IPS-15b (cell line): ENCODE results near the gene GRM7.

Experiments
- H3K27me3 ChIP-seq: one replicate; pipeline ENCODE4 v1.6.1; 2013; ENCODE audit warnings: low read length; ENCODE audit not compliant: control insufficient read depth, insufficient read depth
- H3K36me3 ChIP-seq: one replicate; pipeline ENCODE4 v1.6.1; 2013; ENCODE audit warnings: low read length; ENCODE audit not compliant: control insufficient read depth, insufficient read depth
- H3K4me1 ChIP-seq: one replicate; pipeline ENCODE4 v1.6.1; 2013; ENCODE audit warnings: mild to moderate bottlenecking, low read length; ENCODE audit not compliant: control insufficient read depth, insufficient read depth
- H3K4me3 ChIP-seq: one replicate; pipeline ENCODE4 v1.5.1; 2013; ENCODE audit warnings: low read depth, low read length
- H3K9ac ChIP-seq: one replicate; pipeline ENCODE4 v1.6.1; 2013; ENCODE audit warnings: low read depth, mild to moderate bottlenecking, low read length
- H3K9me3 ChIP-seq: one replicate; pipeline ENCODE4 v1.6.1; 2013; ENCODE audit warnings: mild to moderate bottlenecking, low read length; ENCODE audit not compliant: control insufficient read depth, insufficient read depth

The GRM7 gene

DNA sequence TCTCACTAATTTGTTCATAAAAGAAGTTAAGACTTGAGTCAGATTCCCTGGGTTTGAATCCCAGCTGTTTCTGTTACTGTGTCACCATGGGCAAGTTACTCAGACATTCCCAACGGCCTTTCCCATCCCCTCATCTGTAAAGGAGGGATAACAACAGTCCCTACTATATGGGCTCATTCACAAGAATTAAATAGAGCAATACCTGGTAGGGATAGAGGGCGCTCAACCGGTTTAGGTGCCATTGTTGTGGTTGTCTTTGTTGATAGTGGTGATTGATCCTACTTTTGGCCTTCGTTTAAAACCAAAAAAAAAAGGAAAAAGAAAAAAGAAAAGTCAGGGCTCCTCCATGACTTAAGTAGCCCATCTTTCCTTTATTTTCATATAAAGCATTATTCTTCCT is 563.1 kb downstream of the GRM7 start:
- Histone ChIP-seq H3K9me3 (no peaks in the 10 kb centered on the region), H3K9ac (no peak overlapping the region), H3K36me3 (no peaks in the 10 kb centered on the region)

GRCh38 chr3:7428206-7428718 is 567.3 kb downstream of the GRM7 start:
- Histone ChIP-seq H3K27me3 (no peaks in the 10 kb centered on the region), H3K36me3 (no peaks in the 10 kb centered on the region), H3K9ac (no peak overlapping the region), H3K9me3 (no peaks in the 10 kb centered on the region), H3K4me1 (no peaks in the 10 kb centered on the region), H3K4me3 (no peak overlapping the region)

More for the DNA sequence above, 563.1 kb downstream of the GRM7 start:
- Histone ChIP-seq H3K4me1 (no peaks in the 10 kb centered on the region), H3K4me3 (no peak overlapping the region), H3K27me3 (no peaks in the 10 kb centered on the region)

GRCh38 chr3:7432610-7433009 is 571.7 kb downstream of the GRM7 start:
- no peaks in the 10 kb centered on the region for H3K27me3 ChIP-seq
- H3K4me3 ChIP-seq, result no peak overlapping the region
- no peak overlapping the region for H3K9ac ChIP-seq
- no peaks in the 10 kb centered on the region for H3K36me3 ChIP-seq
- H3K4me1 ChIP-seq, result no peaks in the 10 kb centered on the region
- no peaks in the 10 kb centered on the region for H3K9me3 ChIP-seq

- no peaks in the 10 kb centered on the region for H3K27me3 ChIP-seq
- H3K9ac ChIP-seq, result no peak overlapping the region
- no peaks in the 10 kb centered on the region for H3K9me3 ChIP-seq
- no peaks in the 10 kb centered on the region for H3K36me3 ChIP-seq
- H3K4me1 ChIP-seq, result no peaks in the 10 kb centered on the region
- no peak overlapping the region for H3K4me3 ChIP-seq
Measured at GRCh38 chr3:7433073-7433472, 572.2 kb downstream of the GRM7 start.

- H3K4me1 ChIP-seq, result no peaks in the 10 kb centered on the region
- H3K36me3 ChIP-seq, result no peaks in the 10 kb centered on the region
- no peak overlapping the region for H3K9ac ChIP-seq
- no peaks in the 10 kb centered on the region for H3K9me3 ChIP-seq
- no peak overlapping the region for H3K4me3 ChIP-seq
- no peaks in the 10 kb centered on the region for H3K27me3 ChIP-seq
Measured at GRCh38 chr3:7436542-7436941, 575.6 kb downstream of the GRM7 start.

- H3K4me3 ChIP-seq, result no peak overlapping the region
- no peaks in the 10 kb centered on the region for H3K9me3 ChIP-seq
- no peaks in the 10 kb centered on the region for H3K4me1 ChIP-seq
Measured at GRCh38 chr3:7437231-7437630, 576.3 kb downstream of the GRM7 start.

GRCh38 chr3:7439101-7439680 is 578.3 kb downstream of the GRM7 start:
- H3K27me3 ChIP-seq, result no peaks in the 10 kb centered on the region
- no peaks in the 10 kb centered on the region for H3K4me1 ChIP-seq
- H3K9me3 ChIP-seq, result no peaks in the 10 kb centered on the region
- no peaks in the 10 kb centered on the region for H3K36me3 ChIP-seq
- H3K4me3 ChIP-seq, result no peak overlapping the region
- H3K9ac ChIP-seq, result no peak overlapping the region

More at GRCh38 chr3:7437231-7437630, 576.3 kb downstream of the GRM7 start:
- Histone ChIP-seq H3K36me3 (no peaks in the 10 kb centered on the region), H3K9ac (no peak overlapping the region), H3K27me3 (no peaks in the 10 kb centered on the region)

DNA sequence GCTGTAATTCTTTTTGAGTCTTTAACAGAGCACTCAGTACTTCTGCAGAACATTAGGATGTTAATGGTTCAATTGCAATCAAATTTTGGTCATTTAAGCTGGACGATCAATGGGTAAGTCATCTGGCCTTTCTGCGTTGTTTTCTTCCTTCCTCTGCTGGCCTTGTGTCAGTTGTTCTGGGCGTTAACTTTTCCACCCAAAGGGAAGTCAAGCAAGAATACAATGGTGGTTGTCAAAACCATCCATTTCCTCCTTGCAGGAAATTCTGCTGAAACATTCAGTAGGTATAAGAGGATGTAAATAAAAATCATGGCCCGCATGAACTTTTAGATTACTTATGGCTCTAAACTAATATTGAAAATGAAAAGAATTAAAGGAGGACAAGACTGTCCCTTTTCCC is 584.0 kb downstream of the GRM7 start:
- Histone ChIP-seq H3K9ac (no peak overlapping the region), H3K4me3 (no peak overlapping the region), H3K9me3 (no peaks in the 10 kb centered on the region), H3K4me1 (no peaks in the 10 kb centered on the region), H3K27me3 (no peaks in the 10 kb centered on the region), H3K36me3 (no peaks in the 10 kb centered on the region)

DNA sequence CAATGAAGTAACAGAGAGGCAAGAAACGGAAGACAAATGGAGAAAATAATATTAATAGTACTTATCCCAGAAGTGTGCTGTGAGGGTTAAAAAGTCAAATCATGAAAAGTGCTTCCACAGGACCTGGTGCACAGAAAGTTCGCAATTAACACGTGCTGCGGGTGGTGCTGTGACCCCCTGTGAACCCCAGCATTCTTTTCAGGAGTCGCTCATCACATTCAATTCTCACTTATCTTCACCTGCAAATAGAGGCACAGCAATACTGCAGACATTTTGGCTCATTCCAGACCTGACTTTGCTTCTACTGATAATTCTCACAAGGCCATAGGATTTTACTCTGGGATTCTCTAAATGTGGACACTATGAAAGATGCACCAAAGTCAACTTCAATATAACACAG is 584.4 kb downstream of the GRM7 start:
- Histone ChIP-seq H3K4me3 (no peak overlapping the region), H3K4me1 (no peaks in the 10 kb centered on the region), H3K9ac (no peak overlapping the region), H3K9me3 (no peaks in the 10 kb centered on the region), H3K27me3 (no peaks in the 10 kb centered on the region), H3K36me3 (no peaks in the 10 kb centered on the region)

GRCh38 chr3:7447197-7447769 is 586.4 kb downstream of the GRM7 start:
- H3K9ac ChIP-seq, result no peak overlapping the region
- H3K27me3 ChIP-seq, result no peaks in the 10 kb centered on the region
- no peaks in the 10 kb centered on the region for H3K4me1 ChIP-seq
- no peaks in the 10 kb centered on the region for H3K36me3 ChIP-seq
- no peak overlapping the region for H3K4me3 ChIP-seq
- H3K9me3 ChIP-seq, result no peaks in the 10 kb centered on the region

DNA sequence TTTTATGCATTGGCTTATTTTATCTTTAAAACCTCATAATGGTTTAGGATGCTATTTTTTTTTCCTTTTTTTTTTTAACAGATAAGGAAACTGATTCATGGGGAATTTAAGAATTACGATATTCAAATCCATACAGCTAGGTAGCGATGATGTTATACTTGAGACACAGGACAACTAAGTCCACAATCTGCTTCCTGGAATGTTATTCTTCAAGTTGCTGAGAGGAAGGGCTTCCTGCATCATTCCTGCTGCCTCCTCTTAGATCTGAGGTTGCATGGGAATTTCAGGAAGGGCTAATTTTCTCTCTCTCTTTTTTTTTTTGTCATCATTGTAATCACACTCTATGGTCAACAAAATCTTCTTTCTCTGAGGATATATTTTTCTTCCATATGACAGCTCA is 595.5 kb downstream of the GRM7 start:
- Histone ChIP-seq H3K9me3 (no peaks in the 10 kb centered on the region), H3K27me3 (no peaks in the 10 kb centered on the region), H3K4me3 (no peak overlapping the region), H3K36me3 (no peaks in the 10 kb centered on the region), H3K4me1 (no peaks in the 10 kb centered on the region), H3K9ac (no peak overlapping the region)

DNA sequence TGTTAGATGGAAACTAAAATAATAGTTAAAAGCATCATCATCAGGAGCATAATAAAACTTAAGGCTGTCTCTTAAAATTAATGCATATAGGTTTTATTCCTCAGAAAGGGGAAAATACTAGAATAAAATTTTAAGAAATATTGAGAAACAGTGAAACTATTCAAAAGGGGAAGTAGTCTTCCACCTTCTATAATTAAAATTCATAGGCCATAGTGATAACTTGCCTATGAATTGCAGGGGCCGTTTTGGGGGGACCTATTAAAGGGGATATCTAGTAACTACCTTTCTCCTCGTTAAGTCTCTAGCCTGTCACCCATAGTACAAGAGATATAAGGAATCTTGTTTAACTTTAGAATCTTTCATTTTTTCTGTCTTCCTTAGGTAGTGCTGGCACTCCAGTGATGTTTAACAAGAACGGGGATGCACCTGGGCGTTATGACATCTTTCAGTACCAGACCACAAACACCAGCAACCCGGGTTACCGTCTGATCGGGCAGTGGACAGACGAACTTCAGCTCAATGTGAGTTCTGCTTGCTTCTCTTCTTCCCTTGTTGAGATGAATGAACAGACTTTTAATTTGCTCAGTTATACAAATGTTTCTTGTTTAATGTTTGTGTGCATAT is 600.4 kb downstream of the GRM7 start:
- H3K4me1 ChIP-seq, result no peaks in the 10 kb centered on the region
- no peak overlapping the region for H3K9ac ChIP-seq
- H3K9me3 ChIP-seq, result no peaks in the 10 kb centered on the region
- no peaks in the 10 kb centered on the region for H3K36me3 ChIP-seq
- H3K27me3 ChIP-seq, result no peaks in the 10 kb centered on the region
- no peak overlapping the region for H3K4me3 ChIP-seq
